Mononuclear cell (primary cell): ENCODE results near the gene GAS7. TPM values are rescaled to one million over a fixed set of nuclear protein-coding genes. Genes with fewer than 3 reads are reported as not detected.

ENCODE experiments used
- H3K27me3 ChIP-seq: 2 replicates; pipeline ENCODE4 v1.6.0; 2011; ENCODE audit warnings: low read length, control low read depth; ENCODE audit not compliant: insufficient read depth
- H3K4me1 ChIP-seq: 2 replicates; pipeline ENCODE4 v1.5.1; 2011; ENCODE audit warnings: mild to moderate bottlenecking, low read length, control low read depth; ENCODE audit not compliant: insufficient read depth
- H3K4me3 ChIP-seq: 2 replicates; pipeline ENCODE4 v1.5.1; 2011; ENCODE audit warnings: mild to moderate bottlenecking, low read length, moderate library complexity
- H3K9me3 ChIP-seq: 2 replicates; pipeline ENCODE4 v1.5.1; 2011; ENCODE audit warnings: low read depth, mild to moderate bottlenecking, control low read depth, low read length
- total RNA-seq: library from RNA; depleted of rRNA; stranded (reverse); fragments of >200 nt; gene quantifications from one replicate; pipeline ENCODE4 v1.2.3, GENCODE V29; 2012

The GAS7 gene
- total RNA-seq, 1 donor = 38.4 TPM

GRCh38 chr17:10119203-10120108, 79.0 kb downstream of the GAS7 start:
- Histone ChIP-seq H3K27me3 (no peaks in the 10 kb centered on the region), H3K4me1 (peaks cover 90% of the 10 kb centered on the region), H3K4me3 (no peak overlapping the region), H3K9me3 (no peaks in the 10 kb centered on the region)

- Histone ChIP-seq H3K4me1 (peaks cover 97% of the 10 kb centered on the region), H3K9me3 (no peaks in the 10 kb centered on the region), H3K4me3 (no peak overlapping the region), H3K27me3 (no peaks in the 10 kb centered on the region)
These were observed 79.6 kb downstream of the GAS7 start for GRCh38 chr17:10118788-10119130.

- Histone ChIP-seq H3K4me1 (peaks cover 99% of the 10 kb centered on the region), H3K4me3 (no peak overlapping the region), H3K27me3 (no peaks in the 10 kb centered on the region), H3K9me3 (no peaks in the 10 kb centered on the region)
These were observed 80.8 kb downstream of the GAS7 start for GRCh38 chr17:10117581-10118001.

GRCh38 chr17:10116753-10117420, 81.5 kb downstream of the GAS7 start:
- H3K9me3 ChIP-seq = no peaks in the 10 kb centered on the region
- no peaks in the 10 kb centered on the region for H3K27me3 ChIP-seq
- no peak overlapping the region for H3K4me3 ChIP-seq
- H3K4me1 ChIP-seq = peaks cover 92% of the 10 kb centered on the region

- no peaks in the 10 kb centered on the region for H3K9me3 ChIP-seq
- peaks cover 86% of the 10 kb centered on the region for H3K4me1 ChIP-seq
- H3K27me3 ChIP-seq = no peaks in the 10 kb centered on the region
- no peak overlapping the region for H3K4me3 ChIP-seq
These were observed 82.1 kb downstream of the GAS7 start for GRCh38 chr17:10116267-10116666.

GRCh38 chr17:10115536-10115932, 82.9 kb downstream of the GAS7 start:
- H3K4me1 ChIP-seq = peaks cover 79% of the 10 kb centered on the region
- H3K4me3 ChIP-seq = no peak overlapping the region
- H3K27me3 ChIP-seq = no peaks in the 10 kb centered on the region
- H3K9me3 ChIP-seq = no peaks in the 10 kb centered on the region

DNA sequence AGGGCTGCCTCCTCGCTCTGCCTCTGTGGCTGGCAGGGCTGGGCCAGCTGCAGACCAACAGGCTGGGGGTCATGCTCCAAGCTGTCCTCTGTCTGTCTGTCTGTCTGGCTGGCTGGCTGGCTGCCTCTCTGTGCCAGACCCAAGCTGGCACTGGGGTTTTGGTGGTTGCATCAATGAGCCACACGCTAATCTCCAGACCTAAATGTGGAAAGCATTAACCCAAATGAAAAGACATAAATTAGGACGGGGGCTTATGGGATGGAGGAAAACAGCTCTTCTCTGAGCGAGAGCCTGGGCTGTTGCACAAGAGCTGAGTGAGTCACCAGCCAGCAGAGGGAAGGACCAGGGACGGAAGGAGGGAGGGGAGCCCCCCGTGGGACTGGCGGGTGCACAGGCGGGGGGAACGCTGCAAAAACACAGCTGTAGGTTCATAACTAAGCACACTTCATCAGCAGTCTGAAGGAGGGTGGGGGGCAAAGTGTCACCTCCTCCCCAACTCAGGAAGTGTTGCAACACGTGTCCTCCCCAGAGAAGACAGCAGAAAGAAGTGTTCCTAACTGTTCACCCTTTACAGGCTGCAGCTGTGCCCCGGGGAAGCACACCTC, 83.4 kb downstream of the GAS7 start:
- Histone ChIP-seq H3K9me3 (no peaks in the 10 kb centered on the region), H3K4me1 (peaks cover 74% of the 10 kb centered on the region), H3K4me3 (no peak overlapping the region), H3K27me3 (no peaks in the 10 kb centered on the region)

DNA sequence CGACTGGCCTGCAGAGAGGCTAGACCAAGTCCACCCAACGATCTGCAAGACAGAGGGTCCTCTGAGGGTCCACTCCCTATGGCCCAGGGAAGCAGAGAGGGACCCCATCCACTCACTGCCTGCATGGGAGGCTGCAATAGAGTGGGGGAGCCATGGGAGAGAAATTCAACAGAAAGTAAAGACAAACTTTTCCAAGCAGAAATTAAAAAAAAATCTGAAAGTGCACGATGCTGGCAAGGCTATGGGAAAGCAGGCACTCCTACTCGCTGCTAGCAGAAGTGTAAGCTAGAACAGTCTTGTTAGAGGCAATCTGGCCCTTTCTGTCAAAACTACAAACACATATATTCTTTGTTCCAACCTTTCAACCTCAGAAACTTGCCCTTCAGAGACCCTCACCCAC, 85.4 kb downstream of the GAS7 start:
- H3K4me3 ChIP-seq = no peak overlapping the region
- no peaks in the 10 kb centered on the region for H3K9me3 ChIP-seq
- peaks cover 58% of the 10 kb centered on the region for H3K4me1 ChIP-seq
- no peaks in the 10 kb centered on the region for H3K27me3 ChIP-seq

DNA sequence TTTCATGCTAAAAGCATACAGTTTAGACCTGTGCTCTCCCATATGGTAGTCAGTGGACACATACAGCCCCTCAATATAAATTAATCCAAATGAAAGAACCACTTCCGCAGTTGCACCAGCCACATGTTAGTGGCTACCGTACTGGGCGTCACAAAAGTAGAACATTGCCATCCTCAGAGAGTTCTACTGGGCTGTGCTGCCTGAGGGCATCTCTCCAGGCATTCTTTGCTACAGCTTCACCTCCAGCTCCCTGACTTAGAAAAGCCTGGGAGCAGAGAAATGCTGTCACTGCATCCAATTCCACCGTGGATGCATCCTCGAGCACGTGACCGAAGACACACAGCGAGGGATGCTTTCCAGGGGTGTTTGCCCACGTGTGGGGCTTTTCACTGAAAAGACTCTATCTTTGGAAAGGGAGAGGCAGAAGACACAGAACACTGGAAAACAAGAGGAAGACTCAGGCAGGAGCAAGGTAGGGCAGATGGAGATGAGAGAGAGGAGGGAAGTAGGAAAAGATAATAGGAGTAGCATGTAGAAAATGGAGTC, 86.4 kb downstream of the GAS7 start:
- H3K9me3 ChIP-seq = no peaks in the 10 kb centered on the region
- H3K4me1 ChIP-seq = peaks cover 58% of the 10 kb centered on the region
- no peak overlapping the region for H3K4me3 ChIP-seq
- no peaks in the 10 kb centered on the region for H3K27me3 ChIP-seq

DNA sequence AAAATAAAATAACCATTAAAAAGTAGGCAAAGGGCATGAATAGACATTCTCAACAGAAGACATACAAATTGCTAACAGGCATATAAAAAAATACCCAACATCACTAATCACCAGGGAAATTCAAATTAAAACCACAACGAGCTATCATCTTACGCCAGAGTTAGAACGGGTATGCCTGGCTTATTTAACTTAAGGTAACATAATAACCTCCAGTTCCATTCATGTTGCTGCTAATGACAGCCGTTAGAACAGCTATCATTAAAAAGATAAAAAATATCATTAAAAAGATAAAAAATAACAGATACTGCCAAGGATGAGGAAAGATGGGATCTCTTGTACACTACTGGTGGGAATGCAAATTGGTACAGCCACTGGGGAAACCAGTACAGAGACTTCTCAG, 89.3 kb downstream of the GAS7 start:
- no peak overlapping the region for H3K4me3 ChIP-seq
- no peaks in the 10 kb centered on the region for H3K27me3 ChIP-seq
- H3K4me1 ChIP-seq = peaks cover 38% of the 10 kb centered on the region

DNA sequence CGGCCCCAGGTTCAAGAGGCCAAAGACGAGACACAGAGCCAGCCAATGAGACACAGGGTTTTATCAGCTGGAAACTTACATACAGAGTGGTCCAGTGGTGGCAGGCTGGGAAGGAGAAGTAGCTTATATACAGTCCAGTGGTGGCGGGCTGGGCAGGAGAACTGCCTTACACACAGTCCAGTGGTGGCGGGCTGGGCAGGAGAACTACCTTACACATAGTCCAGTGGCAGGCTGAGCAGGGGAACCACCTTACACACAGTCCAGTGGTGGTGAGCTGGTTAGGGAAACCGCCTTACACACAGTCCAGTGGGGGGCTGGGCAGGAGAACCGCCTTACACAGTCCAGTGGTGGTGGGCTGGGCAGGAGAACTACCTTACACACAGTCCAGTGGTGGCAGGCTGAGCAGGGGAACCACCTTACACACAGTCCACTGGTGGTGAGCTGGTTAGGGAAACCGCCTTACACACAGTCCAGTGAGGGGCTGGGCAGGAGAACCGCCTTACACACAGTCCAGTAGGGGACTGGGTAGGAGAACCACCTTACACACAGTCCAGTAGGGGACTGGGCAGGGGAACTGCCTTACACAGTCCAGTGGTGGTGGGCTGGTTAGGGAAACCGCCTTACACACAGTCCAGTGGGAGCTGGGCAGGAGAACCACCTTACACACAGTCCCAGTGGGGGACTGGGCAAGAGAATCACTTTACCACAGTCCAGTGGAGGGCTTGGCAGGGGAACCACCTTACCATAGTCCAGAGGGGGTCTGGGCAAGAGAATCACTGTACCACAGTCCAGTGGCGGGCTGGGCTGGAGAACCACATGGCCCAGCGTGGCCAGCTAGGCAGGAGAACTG, 90.9 kb downstream of the GAS7 start:
- H3K4me3 ChIP-seq = no peak overlapping the region
- no peaks in the 10 kb centered on the region for H3K27me3 ChIP-seq
- peaks cover 23% of the 10 kb centered on the region for H3K4me1 ChIP-seq
- no peaks in the 10 kb centered on the region for H3K9me3 ChIP-seq

More for the DNA sequence above, 89.3 kb downstream of the GAS7 start:
- no peaks in the 10 kb centered on the region for H3K9me3 ChIP-seq

DNA sequence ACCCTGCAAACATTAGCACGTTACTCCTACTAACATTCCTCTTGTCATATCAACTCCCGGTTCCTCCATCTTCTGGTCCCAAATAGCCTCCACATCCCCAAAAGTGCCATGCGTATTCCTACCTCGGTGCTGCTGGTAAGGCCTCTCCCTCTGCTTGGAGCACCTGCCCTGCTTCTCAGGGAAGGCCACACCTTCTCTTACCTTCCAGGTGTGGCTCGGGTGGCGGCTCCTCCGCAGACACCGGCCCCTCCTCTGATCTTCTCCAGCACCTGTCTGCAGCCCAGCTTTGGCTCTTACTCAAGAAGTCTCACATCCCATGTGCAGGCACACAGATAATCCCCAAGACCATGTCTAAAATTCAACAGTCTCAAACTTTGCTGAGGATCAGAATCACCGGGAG, 92.3 kb downstream of the GAS7 start:
- Histone ChIP-seq H3K4me1 (peaks cover 27% of the 10 kb centered on the region), H3K4me3 (no peak overlapping the region), H3K27me3 (no peaks in the 10 kb centered on the region), H3K9me3 (no peaks in the 10 kb centered on the region)

DNA sequence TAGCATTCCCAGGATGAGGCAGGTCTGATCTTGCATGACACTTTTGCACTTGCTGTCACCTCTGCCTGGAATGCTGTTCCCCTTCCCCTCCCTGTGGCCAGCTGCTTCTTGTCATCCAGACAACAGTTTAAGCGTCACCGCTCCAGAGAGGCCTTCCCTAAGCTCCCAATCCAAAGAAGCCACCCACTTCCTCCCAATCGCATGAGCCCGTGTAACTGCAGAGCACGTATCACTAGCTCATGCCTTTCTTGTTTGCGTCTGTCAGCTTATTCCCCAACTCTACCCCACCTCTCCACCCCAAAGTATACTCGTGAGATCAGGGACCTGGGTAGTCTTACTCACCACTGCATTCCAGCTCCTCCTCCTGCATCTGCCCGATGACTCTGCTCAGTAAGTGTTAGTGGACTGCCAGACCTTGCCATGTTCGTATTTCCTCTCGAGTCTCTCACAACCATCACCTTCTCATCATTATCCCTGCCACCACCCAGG, 92.8 kb downstream of the GAS7 start:
- Histone ChIP-seq H3K4me1 (peaks cover 27% of the 10 kb centered on the region), H3K27me3 (no peaks in the 10 kb centered on the region), H3K9me3 (no peaks in the 10 kb centered on the region), H3K4me3 (no peak overlapping the region)

- Histone ChIP-seq H3K27me3 (no peaks in the 10 kb centered on the region), H3K4me1 (peaks cover 42% of the 10 kb centered on the region), H3K4me3 (no peak overlapping the region), H3K9me3 (no peaks in the 10 kb centered on the region)
These were observed 94.7 kb downstream of the GAS7 start for GRCh38 chr17:10103712-10104111.
